HCT116 (cell line): ENCODE measurements around the gene UPF2. TPM values are rescaled to one million over a fixed set of nuclear protein-coding genes. Genes with fewer than 3 reads are reported as not detected.

Experiments used
- ATAC-seq: fragments of 200-7000 bp; cut with Tn5 transposase; 2 replicates; pipeline ENCODE4 v1.9.1; 2020; ENCODE audit warnings: mild to moderate bottlenecking, moderate library complexity
- BruUV-seq: library from RNA; stranded (reverse); fragments of 400-500 nt; replicated peaks from 2 replicates; lab custom pipeline; 2021; lab: Mats Ljungman, UMichigan
- CTCF ChIA-PET: fragments of 300-600 bp; sonication (Branson Sonifier 250); formaldehyde crosslinking; loops from one replicate; lab custom pipeline; 2021; ENCODE audit warnings: antibody characterized with exemption; lab: Charles Lee
- POLR2A ChIA-PET: fragments of 300-600, 350-600 bp; sonication (Branson Sonifier 250); formaldehyde crosslinking; loops from one replicate; lab custom pipeline; 2021; ENCODE audit warnings: antibody characterized with exemption; lab: Charles Lee
- RAD21 ChIA-PET, 2 experiments: fragments of 300-600 bp; sonication (Branson Sonifier 250); formaldehyde crosslinking; loops; one replicate each; lab custom pipeline; 2023; ENCODE audit warnings: low total read pairs in 2 of 2; ENCODE audit not compliant: uncharacterized antibody in 2 of 2, unreplicated experiment in 2 of 2, low non-redundant PET in 1 of 2; lab: Charles Lee
- DNase-seq: peaks from one replicate; pipeline ENCODE4 v3.0.0-alpha.2; 2010; ENCODE audit warnings: low read depth, low spot score
- H2AFZ ChIP-seq: fragments of 200-600 bp; shearing (Covaris generic), sonication (generic); 2 replicates; pipeline ENCODE4 v1.6.1; 2017; ENCODE audit warnings: low read depth, mixed run types, mixed read lengths, antibody characterized with exemption, low read length; ENCODE audit not compliant: poor library complexity, severe bottlenecking
- H3K27ac ChIP-seq: 2 replicates; pipeline ENCODE4 v1.5.1; 2012; ENCODE audit warnings: low read depth, low read length
- H3K27me3 ChIP-seq: fragments of 200-600 bp; sonication (generic); 2 replicates; pipeline ENCODE4 v1.6.1; 2016; ENCODE audit warnings: mixed run types, low read length, mixed read lengths; ENCODE audit not compliant: insufficient read depth
- H3K36me3 ChIP-seq, 2 experiments: fragments of 200-500 bp in 1 of 2; fragments of 200-600 bp in 1 of 2; sonication (Bioruptor generic) in 1 of 2; sonication (generic) in 1 of 2; 2 replicates each; pipeline versions ENCODE4 v1.5.1 to v1.6.1; 2014 to 2016; ENCODE audit warnings: low read length in 2 of 2, inconsistent platforms in 1 of 2, mixed read lengths in 1 of 2, mixed run types in 1 of 2; ENCODE audit not compliant: insufficient read depth in 2 of 2, control insufficient read depth in 1 of 2
- H3K4me1 ChIP-seq, 2 experiments: fragments of 200-600 bp in 1 of 2; sonication (generic) in 1 of 2; 2 replicates each; pipeline versions ENCODE4 v1.5.1 to v1.6.1; 2012 to 2017; ENCODE audit warnings: low read length in 2 of 2, inconsistent platforms in 1 of 2, mild to moderate bottlenecking in 1 of 2, mixed read lengths in 1 of 2, mixed run types in 1 of 2, moderate library complexity in 1 of 2; ENCODE audit not compliant: insufficient read depth in 2 of 2, control insufficient read depth in 1 of 2
- H3K4me2 ChIP-seq: fragments of 200-600 bp; sonication (generic); 2 replicates; pipeline ENCODE4 v1.6.1; 2017; ENCODE audit warnings: mixed run types, low read length, mixed read lengths
- H3K4me3 ChIP-seq, 2 experiments: fragments of 200-600 bp in 1 of 2; sonication (generic) in 1 of 2; replicated peaks in 1 of 2; 2 replicates each; pipeline ENCODE4 v1.5.1; 2011 to 2016; ENCODE audit warnings: low read length in 2 of 2, control low read depth in 1 of 2, low read depth in 1 of 2, mild to moderate bottlenecking in 1 of 2, mixed read lengths in 1 of 2, mixed run types in 1 of 2
- H3K79me2 ChIP-seq: fragments of 200-600 bp; sonication (generic); 2 replicates; pipeline ENCODE4 v1.6.1; 2017; ENCODE audit warnings: mild to moderate bottlenecking, mixed run types, low read length, moderate library complexity, mixed read lengths; ENCODE audit not compliant: insufficient read depth
- H3K9ac ChIP-seq: fragments of 200-600 bp; sonication (generic); 2 replicates; pipeline ENCODE4 v1.6.1; 2016; ENCODE audit warnings: low read length, mixed read lengths
- H3K9me2 ChIP-seq: fragments of 200-600 bp; sonication (generic), shearing (Covaris generic); 2 replicates; pipeline ENCODE4 v1.6.1; 2017; ENCODE audit warnings: mixed run types, mild to moderate bottlenecking, moderate library complexity; ENCODE audit not compliant: insufficient read depth
- H3K9me3 ChIP-seq, 2 experiments: fragments of 200-500 bp in 1 of 2; fragments of 200-600 bp in 1 of 2; sonication (Bioruptor generic) in 1 of 2; sonication (generic) in 1 of 2; 2 replicates each; pipeline ENCODE4 v1.6.1; 2014 to 2017; ENCODE audit warnings: low read length in 2 of 2, mixed read lengths in 2 of 2, inconsistent platforms in 1 of 2, low read depth in 1 of 2, mild to moderate bottlenecking in 1 of 2, mixed run types in 1 of 2, moderate library complexity in 1 of 2; ENCODE audit not compliant: control insufficient read depth in 1 of 2, insufficient read depth in 1 of 2
- H4K20me1 ChIP-seq: fragments of 200-600 bp; sonication (generic), shearing (Covaris generic); 2 replicates; pipeline ENCODE4 v1.6.1; 2017; ENCODE audit warnings: mixed run types, mild to moderate bottlenecking, moderate library complexity; ENCODE audit not compliant: insufficient read depth
- CBX3 ChIP-seq: IDR thresholded peaks from 2 replicates; pipeline ENCODE4 v1.6.1; 2012; ENCODE audit warnings: low read depth
- CTCF ChIP-seq, 3 experiments: fragments of 200-600 bp in 1 of 3; sonication (generic) in 1 of 3; IDR thresholded peaks in 2 of 3; conservative IDR thresholded peaks in 1 of 3; 2 replicates each; pipeline ENCODE4 v1.5.1; 2012 to 2017; ENCODE audit warnings: low read depth in 2 of 3, low read length in 2 of 3, antibody characterized with exemption in 1 of 3, borderline replicate concordance in 1 of 3, control low read depth in 1 of 3, mild to moderate bottlenecking in 1 of 3, mixed read lengths in 1 of 3, mixed run types in 1 of 3, moderate library complexity in 1 of 3; ENCODE audit not compliant: insufficient read depth in 1 of 3
- EGR1 ChIP-seq: IDR thresholded peaks from 2 replicates; pipeline ENCODE4 v1.6.1; 2012; ENCODE audit warnings: low read depth
- ELF1 ChIP-seq: IDR thresholded peaks from 2 replicates; pipeline ENCODE4 v1.6.1; 2012; ENCODE audit warnings: low read depth, borderline replicate concordance
- MAX ChIP-seq: IDR thresholded peaks from 2 replicates; pipeline ENCODE4 v1.6.1; 2012
- SIN3A ChIP-seq: IDR thresholded peaks from 2 replicates; pipeline ENCODE4 v1.6.1; 2012; ENCODE audit warnings: low read depth
- SRF ChIP-seq: IDR thresholded peaks from 2 replicates; pipeline ENCODE4 v1.6.1; 2012; ENCODE audit warnings: low read depth
- ZBTB33 ChIP-seq: IDR thresholded peaks from 2 replicates; pipeline ENCODE4 v1.6.1; 2011; ENCODE audit warnings: mild to moderate bottlenecking, low read length, moderate library complexity; ENCODE audit not compliant: insufficient replicate concordance; ENCODE audit errors: extremely low read depth
- ZFX ChIP-seq: fragments of 450-650 bp; IDR thresholded peaks from 2 replicates; pipeline ENCODE4 v1.6.1; 2017
- intact Hi-C: fragments of 100-400 bp; cut with micrococcal nuclease; formaldehyde crosslinking; loops from 2 replicates; pipeline ENCODE4 v1.10.0; 2022
- total RNA-seq: library from RNA; stranded (reverse); gene quantifications from one replicate; pipeline ENCODE4 v1.2.1, GENCODE V29; 2021; ENCODE audit not compliant: unreplicated experiment

Gene UPF2
- total RNA-seq, 1 experiment from 2014 or later, result 27.3 TPM

GRCh38 chr10:12091421-12091820 lies 48.8 kb upstream of the UPF2 start (continued):
- no peak for TF ChIP-seq CTCF (IDR thresholded peaks at IDR 0.05 in 2 of 3, conservative IDR thresholded peaks at IDR 0.05 in 1 of 3; ENCODE audit: borderline replicate concordance in 1 of 3, insufficient read depth in 1 of 3, low read depth in 2 of 3, low read length in 2 of 3)

GRCh38 chr10:12088919-12089318 lies 46.3 kb upstream of the UPF2 start:
- Histone ChIP-seq H3K9me3 (no peaks in the 10 kb centered on the region), H3K4me3 (no peak overlapping the region), H3K27me3 (no peaks in the 10 kb centered on the region), H3K9me2 (no peaks in the 10 kb centered on the region), H3K4me1 (no peaks in the 10 kb centered on the region), H3K4me2 (no peak overlapping the region), H4K20me1 (no peaks in the 10 kb centered on the region), H3K9ac (no peak overlapping the region), H2AFZ (no peak overlapping the region), H3K79me2 (no peaks in the 10 kb centered on the region), H3K36me3 (peaks cover 6% of the 10 kb centered on the region in 2 experiments; a peak in 1 of 4 replicates), H3K27ac (no peak overlapping the region)
- RAD21 ChIA-PET, result interaction anchor here in 1 of 2 experiments (0.6 kb wide), 1 partner anchor 40 kb away, joined by 3 read pairs; no protein-coding TSS in a partner anchor
- CTCF ChIA-PET, result no interaction called here
- intact Hi-C loops, result no loop called here
- TF ChIP-seq ELF1 (no peak), CBX3 (no peak), EGR1 (no peak), SRF (no peak), ZBTB33 (no peak), ZFX (no peak), MAX (no peak), SIN3A (no peak)
- POLR2A ChIA-PET, result no interaction called here
- ATAC-seq, result no peak
- no peak for DNase-seq
- BruUV-seq, result no TSS peak
